SK-N-SH treated with all-trans-retinoic acid at 6 μM for 48 hours (cell line): ENCODE measurements around the gene ITCH.

Experiments used
- CSRNP3 ChIP-seq: fragments of 250-450 bp; sonication (Bioruptor Pico); IDR thresholded peaks from 2 replicates; pipeline ENCODE4 v1.5.1; 2021; ENCODE audit warnings: mild to moderate bottlenecking, moderate library complexity
- ZC3H10 ChIP-seq: fragments of 250-450 bp; sonication (Bioruptor Pico); IDR thresholded peaks from 2 replicates; pipeline ENCODE4 v1.5.1; 2021; ENCODE audit warnings: mild to moderate bottlenecking, moderate library complexity

GRCh38 chr20:34535857-34536256 lies 172.8 kb downstream of the ITCH start:
- TF ChIP-seq CSRNP3 (CRISPR knock-in tag): no peak
- no peak for TF ChIP-seq ZC3H10 (CRISPR knock-in tag)
